ENCODE measurements around the gene VPS35L. TPM values are rescaled to one million over a fixed set of nuclear protein-coding genes. Genes with fewer than 3 reads are reported as not detected.
A peak's percentile ranks its signal among the peaks of the same experiment; 100 is the strongest.

The VPS35L gene
- total RNA-seq, 1 donor from 2014 or later, result 60.0 TPM

DNA sequence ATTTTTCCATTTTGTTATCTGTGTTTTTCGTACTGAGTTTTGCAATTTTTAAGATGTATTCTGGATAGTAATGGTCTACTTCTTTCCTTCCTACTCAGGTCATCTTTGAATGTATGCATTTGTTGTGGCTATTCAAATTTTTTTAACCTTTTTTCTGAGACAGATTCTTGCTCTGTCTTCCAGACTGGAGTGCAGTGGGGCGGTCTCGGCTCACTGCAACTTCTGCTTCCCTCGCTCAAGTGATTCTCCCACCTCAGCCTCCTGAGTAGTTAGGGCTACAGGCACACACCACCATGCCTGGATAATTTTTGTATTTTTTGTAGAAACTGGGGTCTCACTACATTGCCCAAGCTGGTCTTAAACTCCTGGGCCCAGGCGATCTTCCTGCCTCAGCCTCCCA, 33.6 kb downstream of the VPS35L start:
- TF ChIP-seq, protein P1, sequence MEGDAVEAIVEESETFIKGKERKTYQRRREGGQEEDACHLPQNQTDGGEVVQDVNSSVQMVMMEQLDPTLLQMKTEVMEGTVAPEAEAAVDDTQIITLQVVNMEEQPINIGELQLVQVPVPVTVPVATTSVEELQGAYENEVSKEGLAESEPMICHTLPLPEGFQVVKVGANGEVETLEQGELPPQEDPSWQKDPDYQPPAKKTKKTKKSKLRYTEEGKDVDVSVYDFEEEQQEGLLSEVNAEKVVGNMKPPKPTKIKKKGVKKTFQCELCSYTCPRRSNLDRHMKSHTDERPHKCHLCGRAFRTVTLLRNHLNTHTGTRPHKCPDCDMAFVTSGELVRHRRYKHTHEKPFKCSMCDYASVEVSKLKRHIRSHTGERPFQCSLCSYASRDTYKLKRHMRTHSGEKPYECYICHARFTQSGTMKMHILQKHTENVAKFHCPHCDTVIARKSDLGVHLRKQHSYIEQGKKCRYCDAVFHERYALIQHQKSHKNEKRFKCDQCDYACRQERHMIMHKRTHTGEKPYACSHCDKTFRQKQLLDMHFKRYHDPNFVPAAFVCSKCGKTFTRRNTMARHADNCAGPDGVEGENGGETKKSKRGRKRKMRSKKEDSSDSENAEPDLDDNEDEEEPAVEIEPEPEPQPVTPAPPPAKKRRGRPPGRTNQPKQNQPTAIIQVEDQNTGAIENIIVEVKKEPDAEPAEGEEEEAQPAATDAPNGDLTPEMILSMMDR (IDR thresholded peaks at IDR 0.05; ENCODE audit: unreplicated experiment), result no peak
- Mint-ChIP-seq H3K27ac (ENCODE audit: unreplicated experiment) (peak overlapping the region; percentile 99), H3K27me3 (ENCODE audit: unreplicated experiment) (peaks cover 2% of the 10 kb centered on the region), H3K4me3 (ENCODE audit: unreplicated experiment) (peak overlapping the region; percentile 31), H3K9me3 (ENCODE audit: unreplicated experiment) (no peaks in the 10 kb centered on the region), H3K36me3 (ENCODE audit: low read depth, unreplicated experiment) (peaks cover 4% of the 10 kb centered on the region), H3K4me1 (ENCODE audit: unreplicated experiment) (peaks cover 30% of the 10 kb centered on the region)
- no peak for DNase-seq (ENCODE audit: low spot score)

- Mint-ChIP-seq H3K4me1 (ENCODE audit: unreplicated experiment) (peaks cover 30% of the 10 kb centered on the region), H3K27ac (ENCODE audit: unreplicated experiment) (peak overlapping the region; percentile 99), H3K27me3 (ENCODE audit: unreplicated experiment) (peaks cover 2% of the 10 kb centered on the region), H3K9me3 (ENCODE audit: unreplicated experiment) (no peaks in the 10 kb centered on the region), H3K4me3 (ENCODE audit: unreplicated experiment) (no peak overlapping the region), H3K36me3 (ENCODE audit: low read depth, unreplicated experiment) (peaks cover 7% of the 10 kb centered on the region)
- peak; percentile 32 for DNase-seq (ENCODE audit: low spot score)
- TF ChIP-seq, protein P1 (IDR thresholded peaks at IDR 0.05; ENCODE audit: unreplicated experiment), result no peak
Observed at GRCh38 chr16:19589771-19590302, 34.3 kb downstream of the VPS35L start.

- peaks cover 3% of the 10 kb centered on the region for H3K27me3 Mint-ChIP-seq (ENCODE audit: unreplicated experiment)
- no peak overlapping the region for H3K4me3 Mint-ChIP-seq (ENCODE audit: unreplicated experiment)
- H3K36me3 Mint-ChIP-seq (ENCODE audit: low read depth, unreplicated experiment), result peaks cover 10% of the 10 kb centered on the region
- peaks cover 6% of the 10 kb centered on the region for H3K4me1 Mint-ChIP-seq (ENCODE audit: unreplicated experiment)
- TF ChIP-seq, protein P1 (IDR thresholded peaks at IDR 0.05; ENCODE audit: unreplicated experiment), result no peak
- H3K27ac Mint-ChIP-seq (ENCODE audit: unreplicated experiment), result no peak overlapping the region
- DNase-seq (ENCODE audit: low spot score), result no peak
- no peaks in the 10 kb centered on the region for H3K9me3 Mint-ChIP-seq (ENCODE audit: unreplicated experiment)
Observed at GRCh38 chr16:19595043-19595767, 39.7 kb downstream of the VPS35L start.

DNA sequence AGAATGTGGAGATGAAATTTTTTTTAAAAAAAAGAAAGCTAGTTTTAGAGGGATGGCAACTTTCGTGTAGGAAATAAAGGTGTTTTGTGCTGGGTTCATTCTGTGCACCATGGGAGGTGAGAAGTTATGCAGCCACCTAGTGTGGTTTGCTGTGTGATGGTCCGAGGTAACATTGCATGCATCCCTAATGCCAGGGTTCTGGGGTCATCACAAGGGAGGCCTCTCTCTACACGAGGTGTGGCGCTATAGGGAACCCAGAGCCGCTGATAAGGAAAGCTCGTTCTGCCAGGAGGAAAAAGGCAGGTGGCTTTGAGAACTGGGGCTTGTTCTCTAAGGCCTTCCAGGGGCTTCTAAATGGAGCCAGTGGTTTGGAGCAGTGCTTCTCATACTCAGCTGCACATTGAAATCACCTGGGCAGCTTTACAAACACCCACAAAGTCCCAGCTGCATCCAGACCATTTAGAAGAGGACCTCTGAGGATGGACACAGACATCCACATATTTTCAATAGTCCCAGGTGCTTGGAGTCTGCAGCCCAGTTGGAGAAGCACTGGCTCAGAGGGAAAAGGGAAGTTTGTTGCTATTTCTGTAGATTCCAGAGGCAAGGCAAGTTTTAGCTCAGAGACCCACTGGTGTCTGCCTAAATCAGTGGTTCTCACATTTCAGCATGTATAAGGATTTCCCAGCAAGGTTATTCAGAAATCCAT, 43.5 kb downstream of the VPS35L start:
- Mint-ChIP-seq H3K27ac (ENCODE audit: unreplicated experiment) (no peak overlapping the region), H3K4me3 (ENCODE audit: unreplicated experiment) (no peak overlapping the region), H3K9me3 (ENCODE audit: unreplicated experiment) (no peaks in the 10 kb centered on the region)

More for the DNA sequence above, 43.5 kb downstream of the VPS35L start:
- Mint-ChIP-seq H3K27me3 (ENCODE audit: unreplicated experiment) (peaks cover 2% of the 10 kb centered on the region), H3K4me1 (ENCODE audit: unreplicated experiment) (no peaks in the 10 kb centered on the region), H3K36me3 (ENCODE audit: low read depth, unreplicated experiment) (peaks cover 6% of the 10 kb centered on the region)
- TF ChIP-seq, protein P1 (IDR thresholded peaks at IDR 0.05; ENCODE audit: unreplicated experiment), result no peak
- no peak for DNase-seq (ENCODE audit: low spot score)

All from endothelial cell (in vitro differentiated cells).